IgD-negative memory B cell (primary cell): ENCODE data around the gene UGT1A5. TPM values are rescaled to one million over a fixed set of nuclear protein-coding genes. Genes with fewer than 3 reads are reported as not detected.

Source experiments
- H3K27ac Mint-ChIP-seq, 3 donors: one replicate each; pipeline ENCODE4 v1.8.0; 2020 to 2022; ENCODE audit warnings: mild to moderate bottlenecking in 3 of 3, mixed read lengths in 3 of 3, moderate library complexity in 1 of 3
- H3K27me3 Mint-ChIP-seq: one replicate; pipeline ENCODE4 v1.8.0; 2021; ENCODE audit warnings: mixed read lengths
- H3K36me3 Mint-ChIP-seq: one replicate; pipeline ENCODE4 v1.8.0; 2020; ENCODE audit warnings: mild to moderate bottlenecking, mixed read lengths
- H3K4me1 Mint-ChIP-seq, 3 donors: one replicate each; pipeline ENCODE4 v1.8.0; 2020 to 2022; ENCODE audit warnings: mixed read lengths in 3 of 3, mild to moderate bottlenecking in 1 of 3
- H3K4me3 Mint-ChIP-seq, 4 donors: one replicate each; pipeline ENCODE4 v1.8.0; 2020 to 2022; ENCODE audit warnings: mild to moderate bottlenecking in 4 of 4, mixed read lengths in 4 of 4, moderate library complexity in 3 of 4
- H3K9me3 Mint-ChIP-seq, 3 donors: one replicate each; pipeline ENCODE4 v1.8.0; 2020 to 2021; ENCODE audit warnings: mixed read lengths in 3 of 3, mild to moderate bottlenecking in 1 of 3
- polyA plus RNA-seq: library from polyadenylated mRNA; unstranded; fragments of 300-500 nt; fragmentation: Illumina TruSeq; gene quantifications from one replicate; pipeline ENCODE4 v1.2.3, GENCODE V29; 2021

UGT1A5 gene
- polyA plus RNA-seq, 1 donor from 2014 or later, result not detected

DNA sequence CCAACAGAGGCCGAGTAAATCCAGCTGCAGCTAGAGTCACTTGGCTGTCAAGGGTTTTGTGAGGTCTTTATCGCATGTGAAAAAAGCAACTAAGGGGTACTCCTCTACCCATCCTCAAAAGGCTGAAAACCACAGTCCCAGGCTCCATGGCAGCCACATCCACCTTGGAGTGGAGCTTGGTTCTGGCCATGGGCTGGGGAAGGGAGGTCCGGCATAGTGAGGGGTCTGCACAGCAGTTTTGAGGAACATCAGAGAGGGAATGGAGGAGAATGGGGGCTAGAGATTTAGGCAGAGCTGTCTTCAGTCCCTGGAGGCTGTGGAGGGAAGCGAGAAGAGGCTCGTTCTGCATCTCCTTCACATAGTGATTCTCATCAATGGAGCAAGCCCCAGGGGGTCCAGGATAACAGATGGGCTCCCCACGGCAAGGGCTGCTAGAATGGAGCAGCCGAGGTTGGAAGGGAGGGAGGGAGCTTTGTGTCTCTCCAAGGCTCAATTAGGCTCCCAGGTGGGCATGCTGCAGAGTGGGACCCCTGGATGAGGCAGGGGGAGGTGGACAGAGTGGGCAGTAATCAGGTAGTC lies 86.5 kb downstream of the UGT1A5 start:
- H3K27ac Mint-ChIP-seq, result no peak overlapping the region

DNA sequence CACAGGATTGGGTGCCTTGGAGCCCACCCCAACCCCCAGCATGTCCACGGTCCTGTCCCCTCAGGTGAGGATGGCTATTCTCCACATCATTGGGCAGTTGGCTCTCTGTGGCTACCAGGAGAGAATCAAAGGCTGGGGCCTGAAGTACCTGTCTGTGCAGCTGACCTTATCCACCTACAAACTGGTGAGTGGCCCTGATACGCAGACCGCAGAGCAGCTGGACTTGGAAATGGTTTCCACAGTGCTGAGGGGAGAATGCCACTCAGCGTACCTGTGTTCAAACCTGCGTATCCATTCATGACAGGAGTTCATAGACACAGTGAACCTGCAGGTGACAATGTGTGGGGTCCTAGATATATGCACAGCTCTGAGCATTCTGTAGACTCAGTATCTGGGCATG lies 87.0 kb downstream of the UGT1A5 start:
- Mint-ChIP-seq H3K27me3 (peaks cover 10% of the 10 kb centered on the region), H3K4me1 (no peaks in the 10 kb centered on the region), H3K36me3 (no peaks in the 10 kb centered on the region), H3K9me3 (no peaks in the 10 kb centered on the region), H3K27ac (no peak overlapping the region), H3K4me3 (no peak overlapping the region)

More for the DNA sequence above, 86.5 kb downstream of the UGT1A5 start:
- Mint-ChIP-seq H3K36me3 (no peaks in the 10 kb centered on the region), H3K27me3 (peaks cover 7% of the 10 kb centered on the region), H3K4me3 (no peak overlapping the region), H3K4me1 (no peaks in the 10 kb centered on the region), H3K9me3 (no peaks in the 10 kb centered on the region)

DNA sequence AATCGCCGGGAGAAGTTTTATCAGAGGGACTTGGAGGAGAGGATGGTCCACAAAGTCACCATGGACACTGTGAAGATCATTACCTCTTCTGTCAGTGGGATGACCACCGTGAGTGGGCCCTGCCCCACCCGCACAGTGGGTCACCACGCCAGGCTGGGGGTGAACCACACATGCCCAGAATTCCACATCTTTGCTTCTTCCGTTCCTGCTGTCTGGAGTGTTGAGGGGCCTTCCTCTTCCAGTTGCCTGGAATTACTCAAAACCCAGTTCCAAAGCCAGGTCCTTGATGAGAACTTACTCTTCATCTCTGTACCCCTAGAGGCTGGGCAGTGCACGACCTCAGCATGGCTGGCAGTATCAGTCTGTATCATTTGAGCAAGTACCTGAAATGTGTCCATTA lies 87.5 kb downstream of the UGT1A5 start:
- peaks cover 11% of the 10 kb centered on the region for H3K27me3 Mint-ChIP-seq
- H3K36me3 Mint-ChIP-seq, result no peaks in the 10 kb centered on the region
- H3K4me3 Mint-ChIP-seq, result no peak overlapping the region
- no peak overlapping the region for H3K27ac Mint-ChIP-seq
- no peaks in the 10 kb centered on the region for H3K9me3 Mint-ChIP-seq
- H3K4me1 Mint-ChIP-seq, result no peaks in the 10 kb centered on the region

DNA sequence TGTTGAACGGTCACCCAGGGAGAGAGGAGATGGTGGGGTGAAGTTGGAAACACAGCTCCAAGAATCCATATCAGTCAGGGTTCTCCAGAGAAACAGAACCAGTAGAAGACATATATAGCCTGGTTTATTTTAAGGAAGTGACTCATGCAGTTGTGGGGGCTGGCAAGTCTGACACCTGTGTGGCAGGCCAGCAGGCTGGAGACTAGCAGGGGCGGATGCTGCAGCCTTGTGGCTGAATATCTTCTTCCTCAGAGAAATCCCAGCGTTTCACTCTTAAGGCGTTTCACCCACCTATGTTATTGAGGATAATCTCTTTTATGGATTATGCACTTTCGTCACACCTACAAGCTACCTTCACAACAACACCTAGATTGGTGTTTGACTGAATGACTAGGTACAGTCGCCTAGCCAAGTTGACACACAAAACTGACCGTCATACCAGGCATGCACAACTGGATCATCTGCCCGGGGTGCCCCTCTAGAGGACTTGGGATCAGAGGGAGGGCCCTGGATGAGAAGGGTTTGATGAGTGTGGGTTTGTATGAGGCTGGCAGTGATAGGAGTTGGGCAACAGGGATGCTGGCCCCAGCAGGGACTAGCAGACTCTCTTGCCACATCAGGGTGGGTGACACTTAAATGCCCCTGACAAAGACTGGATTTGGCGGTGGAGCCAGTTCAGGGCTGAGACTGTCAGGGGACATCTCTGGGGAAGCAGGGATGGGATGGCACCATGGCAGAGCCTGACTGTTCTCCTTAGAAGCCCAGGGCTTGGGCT lies 88.8 kb downstream of the UGT1A5 start:
- Mint-ChIP-seq H3K27me3 (peaks cover 11% of the 10 kb centered on the region), H3K9me3 (no peaks in the 10 kb centered on the region), H3K27ac (no peak overlapping the region), H3K4me3 (no peak overlapping the region), H3K36me3 (no peaks in the 10 kb centered on the region), H3K4me1 (no peaks in the 10 kb centered on the region)

DNA sequence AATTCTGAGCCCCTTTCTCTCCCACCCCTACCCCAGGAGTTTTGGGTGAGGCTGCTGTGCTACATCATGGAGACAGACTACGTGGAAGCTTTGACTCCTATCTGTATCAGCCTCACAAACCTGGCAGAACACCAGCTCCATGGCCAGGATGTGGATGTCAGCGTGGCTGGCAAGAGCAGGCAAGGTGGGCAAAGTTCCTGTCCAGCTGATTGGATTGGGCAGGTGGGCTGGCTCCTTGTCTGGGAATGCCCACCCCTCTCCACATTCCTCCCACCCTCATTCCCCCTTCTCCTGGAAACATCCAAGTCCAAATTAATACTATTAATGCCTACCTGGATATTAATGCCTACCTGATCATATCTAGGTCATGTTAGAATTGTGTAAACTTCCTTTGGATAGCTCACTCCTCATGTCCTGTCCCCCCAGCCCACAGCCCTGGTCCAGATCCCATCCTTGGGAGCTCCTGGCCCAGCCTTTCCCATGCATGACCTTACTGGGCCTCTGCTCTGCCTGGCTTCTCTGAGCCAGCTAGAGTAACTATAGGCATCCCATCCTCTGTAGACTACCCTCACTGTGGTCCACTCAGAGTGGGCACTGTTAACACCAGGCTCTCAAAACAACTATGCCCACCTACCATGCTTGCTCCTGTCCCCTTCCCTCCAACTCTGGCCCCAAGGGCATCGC lies 89.6 kb downstream of the UGT1A5 start:
- no peaks in the 10 kb centered on the region for H3K4me1 Mint-ChIP-seq
- H3K27ac Mint-ChIP-seq, result peak overlapping the region in 1 of 3 donors; percentile 20
- H3K4me3 Mint-ChIP-seq, result no peak overlapping the region
- no peaks in the 10 kb centered on the region for H3K36me3 Mint-ChIP-seq
- H3K27me3 Mint-ChIP-seq, result peaks cover 11% of the 10 kb centered on the region
- H3K9me3 Mint-ChIP-seq, result no peaks in the 10 kb centered on the region

DNA sequence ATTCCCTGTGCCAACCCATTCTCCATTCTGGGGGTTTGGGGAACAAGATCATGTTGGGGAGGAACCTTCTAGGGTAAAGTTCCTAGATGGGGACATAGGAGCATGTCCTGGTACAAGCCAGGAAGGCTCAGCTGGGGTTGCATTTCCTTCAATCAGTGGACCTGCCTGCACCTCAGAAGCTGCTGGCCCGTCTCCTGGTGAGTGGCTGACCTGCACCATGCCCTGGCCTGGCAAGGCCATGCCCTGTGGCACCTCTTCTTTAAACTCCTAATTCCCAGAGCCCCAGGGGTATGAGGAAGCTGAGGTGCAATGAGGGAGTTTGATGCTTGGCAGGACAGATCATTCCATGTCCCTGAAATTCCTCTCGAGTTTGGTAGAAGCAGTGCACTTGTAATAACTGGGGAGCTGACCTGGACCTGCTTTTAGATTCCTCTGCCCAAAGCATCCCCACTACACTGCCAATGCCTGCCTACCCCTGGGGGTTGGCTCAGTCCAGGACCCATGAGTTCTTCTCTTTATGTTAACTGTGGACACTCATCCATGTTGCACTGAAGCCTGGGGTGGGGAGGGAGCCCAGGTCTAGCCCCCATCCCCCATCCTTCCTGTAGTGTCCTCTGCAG lies 90.7 kb downstream of the UGT1A5 start:
- no peak overlapping the region for H3K4me3 Mint-ChIP-seq
- H3K36me3 Mint-ChIP-seq, result no peaks in the 10 kb centered on the region
- H3K27me3 Mint-ChIP-seq, result peaks cover 17% of the 10 kb centered on the region

DNA sequence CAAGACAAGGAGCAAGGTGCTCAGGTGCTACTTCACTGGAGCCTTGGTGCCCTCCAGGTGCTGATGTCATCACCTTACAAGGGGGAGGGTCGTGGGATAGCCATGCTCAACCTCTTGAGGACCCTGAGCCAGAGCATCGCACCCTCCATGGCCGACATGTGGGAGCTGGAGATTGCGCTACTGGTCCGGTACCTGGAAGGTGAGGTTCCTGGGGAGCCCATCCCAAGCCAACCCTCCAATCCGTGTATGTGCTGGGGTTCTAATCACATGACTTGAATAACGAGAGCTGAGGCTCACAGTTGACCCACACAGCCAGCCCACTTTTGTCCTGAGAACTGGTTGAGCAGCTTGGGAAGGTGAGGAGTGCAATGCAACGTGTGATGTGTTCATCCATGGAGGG lies 91.3 kb downstream of the UGT1A5 start:
- Mint-ChIP-seq H3K4me3 (no peak overlapping the region), H3K27me3 (peaks cover 20% of the 10 kb centered on the region), H3K4me1 (no peaks in the 10 kb centered on the region), H3K36me3 (no peaks in the 10 kb centered on the region), H3K27ac (no peak overlapping the region), H3K9me3 (no peaks in the 10 kb centered on the region)

More for the DNA sequence above, 90.7 kb downstream of the UGT1A5 start:
- Mint-ChIP-seq H3K27ac (no peak overlapping the region), H3K4me1 (no peaks in the 10 kb centered on the region), H3K9me3 (no peaks in the 10 kb centered on the region)

DNA sequence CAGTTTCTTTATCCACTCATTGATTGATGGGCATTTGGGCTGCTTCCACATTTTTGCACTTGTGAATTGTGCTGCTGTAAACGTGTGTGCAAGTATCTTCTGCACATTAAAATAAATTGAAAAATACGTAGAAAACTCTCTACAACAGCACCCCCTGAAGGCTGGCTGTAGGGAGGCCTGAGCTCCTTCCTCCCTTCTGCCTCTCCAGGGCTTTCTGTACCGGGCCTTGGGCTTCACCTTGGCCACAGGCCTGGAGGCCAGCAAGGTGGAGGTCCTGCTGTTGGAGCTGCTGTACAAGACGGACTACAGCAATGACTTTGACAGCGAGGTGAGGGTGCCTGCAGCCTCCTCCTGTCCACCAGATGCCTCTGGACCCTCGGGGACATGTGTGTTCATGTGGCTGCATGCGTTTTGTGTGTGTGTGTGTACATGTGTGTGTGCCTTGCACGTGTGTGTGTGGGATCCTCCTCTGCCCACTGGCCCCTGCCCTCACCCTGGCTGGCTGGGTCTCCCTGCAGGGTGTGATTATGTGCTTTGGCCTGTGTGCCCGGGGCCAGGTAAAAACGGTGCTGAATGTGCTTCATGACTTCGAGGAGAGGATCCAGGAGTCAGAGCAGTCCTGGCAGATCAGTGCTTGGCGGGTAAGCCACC lies 94.6 kb downstream of the UGT1A5 start:
- Mint-ChIP-seq H3K27me3 (peaks cover 24% of the 10 kb centered on the region), H3K27ac (no peak overlapping the region), H3K9me3 (peaks cover 0 to 2% (median 0%) of the 10 kb centered on the region in 3 donors), H3K4me1 (no peaks in the 10 kb centered on the region), H3K4me3 (no peak overlapping the region), H3K36me3 (no peaks in the 10 kb centered on the region)

DNA sequence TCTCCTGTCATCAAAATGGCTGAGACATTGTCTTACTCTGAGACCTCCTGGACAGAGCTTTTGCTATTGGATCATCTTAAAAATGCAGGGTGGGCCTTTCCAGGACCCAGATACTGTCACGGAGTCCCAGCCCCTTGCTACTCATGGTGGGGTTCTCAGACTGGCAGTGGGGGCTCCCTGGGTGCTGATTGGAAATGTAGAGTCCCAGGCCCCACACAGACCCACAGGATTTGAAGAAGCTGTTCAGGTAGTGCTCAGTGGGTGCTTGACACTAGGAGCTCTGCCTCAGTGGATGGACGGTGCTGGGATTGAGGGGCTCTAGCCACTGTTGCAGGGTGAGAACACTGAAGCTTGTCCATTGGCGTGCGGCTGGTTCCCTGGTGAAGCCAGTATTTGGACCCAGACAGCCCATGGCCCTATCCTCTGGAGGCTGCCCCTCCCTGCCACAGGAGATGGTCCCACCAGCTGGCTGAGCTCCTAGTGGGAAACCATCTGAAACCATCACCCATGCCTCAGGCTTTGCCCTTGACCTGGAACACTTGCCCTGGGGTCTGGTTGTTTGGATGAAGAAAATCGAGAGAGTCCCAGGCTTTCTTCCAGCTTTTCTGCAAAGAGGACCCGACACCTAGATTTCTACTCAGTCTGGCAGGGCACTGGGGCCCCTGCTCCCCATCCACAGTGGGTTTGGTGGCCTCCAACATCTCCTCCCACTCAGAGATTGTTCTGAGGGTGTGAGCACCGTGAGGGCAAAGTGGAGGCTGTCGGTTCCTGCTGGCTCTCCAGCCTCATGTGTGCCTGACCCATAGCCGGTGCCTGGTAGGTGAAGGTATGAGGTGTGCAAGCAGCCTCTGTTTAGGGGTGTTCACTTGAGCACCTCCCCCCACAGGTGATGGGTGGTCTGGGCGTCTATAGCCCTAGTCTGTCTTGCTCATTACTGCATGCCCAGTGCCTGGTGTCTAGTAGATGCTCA lies 95.5 kb downstream of the UGT1A5 start:
- no peak overlapping the region for H3K4me3 Mint-ChIP-seq
- peaks cover 24% of the 10 kb centered on the region for H3K27me3 Mint-ChIP-seq
- no peaks in the 10 kb centered on the region for H3K4me1 Mint-ChIP-seq
- H3K9me3 Mint-ChIP-seq, result peaks cover 0 to 2% (median 0%) of the 10 kb centered on the region in 3 donors
- no peaks in the 10 kb centered on the region for H3K36me3 Mint-ChIP-seq
- H3K27ac Mint-ChIP-seq, result no peak overlapping the region

DNA sequence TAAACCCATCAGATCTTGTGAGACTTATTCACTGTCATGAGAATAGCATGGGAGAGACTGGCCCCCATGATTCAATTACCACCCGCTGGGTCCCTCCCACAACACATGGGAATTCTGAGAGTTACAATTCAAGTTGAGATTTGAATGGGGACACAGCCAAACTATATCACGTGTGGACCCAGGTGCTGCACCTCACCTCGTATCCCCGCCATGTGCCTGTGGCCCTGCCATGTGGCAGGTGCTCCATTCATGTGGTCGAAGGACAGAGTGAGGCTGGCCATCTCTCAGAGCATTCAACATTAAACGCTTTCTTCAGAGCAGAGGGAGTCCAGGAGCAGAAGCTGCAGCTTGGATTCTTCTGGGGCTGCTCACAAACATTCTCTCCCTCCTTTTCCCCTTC lies 97.7 kb downstream of the UGT1A5 start:
- H3K4me1 Mint-ChIP-seq, result no peaks in the 10 kb centered on the region
- H3K4me3 Mint-ChIP-seq, result no peak overlapping the region
- H3K27me3 Mint-ChIP-seq, result peaks cover 17% of the 10 kb centered on the region
- peaks cover 1% of the 10 kb centered on the region for H3K36me3 Mint-ChIP-seq
- H3K27ac Mint-ChIP-seq, result no peak overlapping the region
- H3K9me3 Mint-ChIP-seq, result peaks cover 0 to 4% (median 0%) of the 10 kb centered on the region in 3 donors

DNA sequence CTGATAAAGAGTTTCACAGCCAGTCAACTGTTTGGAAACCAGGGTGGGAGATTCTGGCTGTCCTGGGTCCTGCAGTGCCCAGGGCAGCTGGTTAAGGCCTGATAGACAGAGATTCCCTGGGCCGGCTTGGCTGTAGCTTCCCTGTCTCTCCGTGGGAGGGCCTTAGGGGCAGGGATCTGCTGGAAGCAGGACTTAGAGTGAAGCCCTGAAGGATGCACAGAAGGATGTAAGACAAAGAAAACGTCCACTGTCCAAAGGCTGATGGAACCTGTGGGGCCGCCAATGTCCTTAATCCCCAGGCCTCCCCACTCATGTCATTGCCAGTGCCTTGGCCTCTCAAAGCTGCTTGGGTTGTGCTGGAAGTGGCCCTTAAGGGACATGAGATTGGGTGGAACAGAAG lies 98.4 kb downstream of the UGT1A5 start:
- H3K9me3 Mint-ChIP-seq, result peaks cover 0 to 4% (median 0%) of the 10 kb centered on the region in 3 donors
- H3K27ac Mint-ChIP-seq, result peak overlapping the region in 1 of 3 donors; percentile 35
- no peak overlapping the region for H3K4me3 Mint-ChIP-seq
- peaks cover 1% of the 10 kb centered on the region for H3K36me3 Mint-ChIP-seq
- H3K4me1 Mint-ChIP-seq, result no peaks in the 10 kb centered on the region
- peaks cover 18% of the 10 kb centered on the region for H3K27me3 Mint-ChIP-seq

DNA sequence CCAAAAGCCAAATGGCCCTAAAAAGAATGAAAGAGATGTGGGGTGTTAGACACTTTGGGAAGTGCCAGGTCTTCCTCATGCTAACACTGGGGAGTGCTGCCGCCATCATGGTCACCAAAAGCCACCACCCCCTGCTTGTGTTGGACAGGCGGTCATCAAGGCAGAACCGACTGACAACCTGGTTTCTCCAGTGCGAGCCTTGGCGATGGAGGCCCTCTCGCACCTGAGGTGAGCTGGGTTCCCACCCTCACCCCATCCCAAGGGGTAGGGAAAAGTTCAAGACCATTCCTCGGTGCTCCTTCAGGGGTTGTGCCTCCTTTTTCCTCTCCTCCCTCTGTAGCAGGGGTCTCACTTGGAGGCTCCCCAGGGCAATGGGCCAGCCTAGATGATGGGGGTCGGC lies 99.0 kb downstream of the UGT1A5 start:
- Mint-ChIP-seq H3K27ac (peak overlapping the region in 1 of 3 donors; percentile 35), H3K4me1 (no peaks in the 10 kb centered on the region), H3K4me3 (no peak overlapping the region), H3K36me3 (peaks cover 1% of the 10 kb centered on the region), H3K27me3 (peaks cover 23% of the 10 kb centered on the region), H3K9me3 (peaks cover 0 to 4% (median 0%) of the 10 kb centered on the region in 3 donors)

DNA sequence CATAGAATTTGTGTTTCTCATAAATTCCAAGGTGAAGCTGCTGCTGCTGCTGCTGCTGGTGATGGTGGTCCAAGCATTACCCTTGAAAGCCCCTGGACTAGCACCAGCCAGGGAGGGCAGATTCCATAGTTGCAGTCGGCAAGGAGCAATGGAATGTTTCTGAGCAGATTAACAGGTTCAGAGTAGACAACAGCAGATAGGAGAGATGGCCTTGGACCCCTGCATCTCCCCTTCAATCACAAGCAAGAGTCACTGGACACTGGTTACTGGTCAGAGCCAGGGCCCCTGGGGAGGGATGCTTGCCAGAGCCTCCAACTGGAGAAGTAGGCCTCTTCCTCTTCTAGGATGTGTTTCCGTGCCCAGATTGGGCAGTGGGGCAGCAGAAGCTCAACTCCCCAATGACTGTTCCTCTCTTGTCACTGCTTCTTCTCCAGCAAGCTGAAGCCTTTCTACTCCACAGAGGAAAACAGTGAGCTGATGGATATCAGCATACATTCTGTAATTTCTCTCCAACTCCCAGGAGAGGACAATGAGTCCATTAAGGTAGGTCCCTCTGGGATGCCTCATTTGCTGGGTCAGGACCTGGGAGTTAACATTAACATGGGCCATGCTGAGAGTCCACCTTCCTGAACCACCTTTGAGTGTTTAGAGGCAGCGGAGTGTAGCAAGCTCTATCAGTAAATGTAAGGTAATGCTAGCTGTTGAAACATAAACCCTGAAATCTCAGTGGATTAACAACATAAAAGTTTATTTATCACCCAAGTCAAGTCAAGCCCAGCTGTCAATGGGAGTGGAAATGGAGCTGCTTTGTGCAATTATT lies 100.7 kb downstream of the UGT1A5 start:
- Mint-ChIP-seq H3K9me3 (peaks cover 0 to 4% (median 0%) of the 10 kb centered on the region in 3 donors), H3K27me3 (peaks cover 21% of the 10 kb centered on the region), H3K36me3 (peaks cover 1% of the 10 kb centered on the region), H3K27ac (no peak overlapping the region), H3K4me1 (no peaks in the 10 kb centered on the region), H3K4me3 (peak overlapping the region in 1 of 4 donors; percentile 63)
